Stimulated activated CD4-positive, alpha-beta T cell treated with anti-CD3 and anti-CD28 coated beads, Interleukin-12 subunit alpha, Interleukin-12 subunit beta, amount 100 ng/mL, for 24 hours (primary cell): ENCODE measurements around the gene GJB1.
"Not testable (repeated sequence)": the region's sequence is repeated elsewhere in the genome, so short reads cannot be mapped to it uniquely, and the experiment has no call there.

Experiments used
- DNase-seq, 2 experiments: peaks; one replicate each; pipeline ENCODE4 v3.0.0-alpha.2; 2020; ENCODE audit warnings: low read depth in 2 of 2

GJB1 gene

DNA sequence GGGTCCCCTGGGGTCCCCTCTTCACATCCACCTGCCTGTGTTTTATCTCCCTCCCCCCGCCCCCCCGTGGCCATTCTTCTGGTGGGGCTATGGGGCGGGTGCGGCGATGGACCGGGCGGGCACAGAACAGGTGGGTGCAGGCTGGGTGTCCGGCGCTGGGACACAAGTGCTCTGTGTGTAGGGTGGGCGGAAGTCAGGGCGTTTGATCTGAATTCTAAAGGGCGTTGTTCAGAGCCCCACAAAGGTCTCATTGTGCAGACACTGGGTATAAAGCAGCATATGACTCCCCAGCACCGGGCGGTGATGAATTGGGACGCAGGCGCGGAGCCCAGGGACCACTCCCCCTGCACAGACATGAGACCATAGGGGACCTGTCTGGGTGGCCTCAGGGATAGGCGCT is at the start of gene GJB1:
Gene GJB1, plus strand, starts transcription at position 296 of the 400 bp plus-strand sequence. CDS start 484 bp downstream, outside the sequence.
- no peak for DNase-seq

DNA sequence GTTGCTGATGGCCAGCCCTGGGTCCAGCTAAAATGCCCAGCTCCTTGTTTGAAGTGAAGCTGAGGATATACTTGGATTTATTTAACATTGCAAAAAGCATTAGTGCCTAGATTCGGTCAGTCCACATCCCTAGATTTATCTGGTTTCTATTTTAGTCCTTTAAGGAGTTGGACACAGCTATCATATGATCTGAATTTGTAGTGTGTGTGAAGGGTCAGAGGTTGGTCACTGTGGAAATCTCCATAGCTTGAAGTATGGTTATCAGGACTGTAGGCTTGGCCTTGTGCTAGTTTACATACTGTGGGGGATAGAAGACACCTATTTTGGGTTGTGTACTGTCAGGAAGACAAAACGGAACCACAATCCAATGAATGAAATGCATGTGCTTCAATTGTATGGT is 49.6 kb upstream of the GJB1 start:
- no peak for DNase-seq

DNA sequence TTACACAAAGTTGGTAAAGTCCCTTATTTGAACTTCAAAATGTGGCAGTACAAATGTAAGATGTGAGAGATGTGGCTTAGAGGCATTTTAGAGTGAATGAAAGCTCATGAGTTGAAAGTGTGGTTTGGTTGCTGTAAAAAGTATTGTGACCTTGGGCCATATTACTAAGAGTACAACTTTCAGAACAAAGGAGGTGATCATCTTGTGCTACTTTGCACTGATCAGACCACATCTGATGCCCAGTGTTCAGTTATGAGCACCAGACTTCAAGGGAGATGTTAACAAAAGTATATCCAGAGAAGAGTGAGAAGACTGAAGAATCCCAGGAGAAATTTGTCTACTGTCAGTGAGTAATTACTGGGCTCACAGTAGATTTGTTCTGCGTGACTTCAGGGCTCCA is 48.2 kb upstream of the GJB1 start:
- no peak for DNase-seq

DNA sequence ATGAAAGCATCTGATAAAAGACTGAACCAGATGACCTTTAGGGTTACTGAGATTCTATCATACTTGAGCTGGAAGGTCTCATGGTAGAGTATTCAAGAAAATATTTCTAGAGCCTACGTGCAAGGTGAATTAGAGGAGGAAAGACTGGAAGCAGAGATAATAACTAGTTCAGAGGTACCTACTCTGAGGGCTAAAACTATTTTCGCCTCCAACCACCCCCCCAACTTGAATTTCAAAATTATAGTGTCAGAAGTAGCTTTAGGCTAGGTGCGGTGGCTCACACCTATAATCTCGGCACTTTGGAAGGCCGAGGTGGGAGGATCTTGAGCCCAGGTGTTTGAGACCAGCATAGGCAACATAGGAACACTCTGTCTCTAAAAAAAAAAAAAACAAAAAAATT is 47.5 kb upstream of the GJB1 start:
- DNase-seq: no peak

DNA sequence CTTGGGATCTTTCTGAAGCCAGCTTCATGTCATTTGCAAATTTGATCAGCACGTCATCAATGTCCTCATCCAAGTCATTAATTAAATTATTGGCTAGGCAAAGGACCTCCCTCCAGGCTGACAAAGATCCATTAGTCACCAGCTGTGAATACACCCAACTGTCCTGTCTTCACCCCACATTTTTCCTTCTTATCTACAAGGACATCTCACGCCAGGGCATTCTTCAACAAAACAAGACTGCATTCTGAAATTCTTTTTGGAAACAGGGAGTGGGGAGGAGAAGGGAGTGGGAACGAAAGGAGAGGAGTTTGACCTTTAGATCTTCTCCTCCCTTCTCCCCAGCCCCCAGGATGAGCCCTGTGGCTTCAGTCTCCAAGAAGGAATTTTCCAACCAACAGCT is 45.7 kb upstream of the GJB1 start:
- no peak for DNase-seq

DNA sequence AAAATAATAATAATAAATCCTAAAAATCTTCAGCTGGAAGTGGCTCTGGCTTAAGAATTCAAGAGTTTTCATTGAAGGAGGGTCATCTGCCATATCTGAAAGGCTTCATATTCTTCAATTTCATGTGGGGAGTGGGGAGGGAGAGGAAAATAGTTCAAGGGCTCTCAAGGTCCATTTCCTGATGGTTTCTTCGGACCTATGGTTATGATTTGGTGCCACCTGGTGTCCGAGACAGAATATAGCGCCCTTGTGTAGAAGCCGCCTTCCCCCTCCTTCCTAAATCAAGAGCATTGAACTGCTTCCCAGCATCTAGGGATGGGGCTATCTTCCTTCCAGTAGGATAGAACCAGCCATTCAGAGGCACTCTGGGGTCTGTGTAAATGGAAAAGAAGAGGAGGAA is 44.1 kb upstream of the GJB1 start:
- DNase-seq: no peak

DNA sequence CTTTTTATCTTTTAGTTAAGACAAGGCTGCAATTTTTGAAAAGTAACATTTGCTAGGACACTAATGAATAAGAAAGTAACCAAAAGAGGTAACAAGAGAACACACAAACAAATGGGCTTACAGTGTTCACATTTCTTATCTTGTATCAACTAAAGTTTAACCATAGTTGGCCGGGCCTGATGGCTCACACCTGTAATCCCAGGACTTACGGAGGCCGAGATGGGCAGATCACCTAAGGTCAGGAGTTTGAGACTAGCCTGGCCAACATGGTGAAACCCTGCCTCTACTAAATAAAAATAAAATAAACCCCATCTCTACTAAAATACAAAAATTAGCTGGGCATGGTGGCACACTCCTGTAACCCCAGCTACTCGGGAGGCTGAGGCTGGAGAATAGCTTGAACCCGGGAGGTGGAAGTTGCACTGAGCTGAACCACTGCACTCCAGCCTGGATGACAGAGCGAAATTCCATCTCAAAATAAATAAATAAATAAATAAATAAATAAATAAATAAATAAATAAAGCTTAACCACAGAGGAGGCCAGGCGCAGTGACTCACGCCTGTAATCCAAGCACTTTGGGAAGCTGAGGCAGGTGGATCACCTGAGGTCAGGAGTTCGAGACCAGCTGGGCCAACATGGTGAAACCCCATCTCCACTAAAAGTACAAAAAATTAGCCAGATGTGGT is 42.3 kb upstream of the GJB1 start:
- DNase-seq: not testable (repeated sequence)

DNA sequence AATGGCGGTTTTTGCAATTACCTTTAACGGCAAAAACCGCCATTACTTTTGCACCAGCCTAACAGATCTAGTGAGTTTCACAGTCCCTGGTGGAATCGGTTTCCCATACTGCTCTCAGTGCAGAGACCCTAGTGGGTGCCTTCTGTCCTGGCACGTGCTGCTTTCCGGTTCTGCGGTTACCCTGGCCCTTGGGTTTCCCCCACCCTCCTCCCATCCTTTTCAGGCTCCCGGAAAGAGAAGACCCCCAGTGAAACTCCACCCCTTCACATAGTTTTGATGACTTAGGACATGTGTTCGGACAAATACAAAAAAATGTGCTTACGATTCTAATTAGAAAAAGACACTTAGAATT is 41.5 kb upstream of the GJB1 start:
- DNase-seq: peak; percentile 15 to 32

DNA sequence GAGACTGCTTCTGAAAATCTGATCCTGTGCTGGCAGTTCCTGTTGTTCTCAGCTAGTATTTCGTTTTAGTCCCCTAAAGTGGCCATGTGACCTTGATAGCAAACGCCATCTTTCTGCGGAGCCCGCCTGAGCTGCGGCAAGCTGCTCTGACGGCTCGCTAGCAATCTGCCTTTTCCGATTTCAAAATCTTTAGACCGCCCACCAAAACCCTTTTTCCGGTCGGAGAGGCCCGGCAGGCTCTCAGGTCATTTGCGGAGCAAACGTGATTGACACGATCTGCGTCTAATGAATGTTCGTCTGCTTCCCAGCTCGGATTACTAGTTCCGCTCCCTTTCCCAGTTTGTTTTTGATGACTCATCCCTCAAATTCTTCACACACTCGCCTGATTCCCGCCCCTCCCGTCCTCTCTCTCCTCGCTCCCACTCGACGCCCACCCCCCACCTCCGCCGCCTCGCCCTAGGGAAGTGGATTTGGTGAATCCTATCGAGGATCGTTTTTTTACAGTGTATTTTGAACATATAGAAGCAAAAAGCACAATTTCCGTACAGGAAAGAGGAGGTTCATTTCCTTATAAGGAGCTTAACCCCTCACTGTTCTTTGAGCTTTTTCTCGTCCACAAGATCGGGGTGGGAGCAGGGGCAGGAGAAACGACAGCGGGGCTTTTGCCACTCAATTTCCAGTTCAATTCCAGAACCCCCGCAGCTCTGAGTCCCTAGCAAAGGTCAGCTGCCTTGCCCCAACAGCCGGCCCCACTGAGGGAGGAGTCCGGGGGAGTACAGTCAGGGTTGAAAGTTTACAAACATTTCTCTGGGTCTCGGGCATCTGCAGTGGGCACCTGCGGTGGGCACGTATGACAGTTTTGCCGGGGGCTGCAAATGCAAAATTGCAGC is 40.9 kb upstream of the GJB1 start:
- DNase-seq: peak; percentile 60 to 68

DNA sequence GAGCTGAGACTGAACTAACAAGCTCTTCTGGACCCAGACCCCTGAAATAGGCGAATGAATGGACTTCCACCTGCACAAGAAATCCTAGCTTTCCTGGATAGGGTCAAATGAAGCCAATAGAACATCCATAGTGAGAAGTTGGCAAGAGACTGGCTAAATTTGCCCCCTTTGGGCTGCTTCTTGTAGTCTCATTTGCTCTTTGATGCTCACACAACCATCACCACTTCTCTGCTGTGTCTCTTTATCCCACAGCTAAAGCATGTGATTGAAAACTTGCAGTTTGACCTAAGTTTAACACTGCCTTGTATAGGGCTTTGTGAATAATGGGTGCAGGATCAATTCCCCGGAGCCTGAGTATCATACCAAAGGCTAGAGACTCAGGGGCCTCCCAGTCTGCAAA is 40.2 kb upstream of the GJB1 start:
- DNase-seq: no peak

DNA sequence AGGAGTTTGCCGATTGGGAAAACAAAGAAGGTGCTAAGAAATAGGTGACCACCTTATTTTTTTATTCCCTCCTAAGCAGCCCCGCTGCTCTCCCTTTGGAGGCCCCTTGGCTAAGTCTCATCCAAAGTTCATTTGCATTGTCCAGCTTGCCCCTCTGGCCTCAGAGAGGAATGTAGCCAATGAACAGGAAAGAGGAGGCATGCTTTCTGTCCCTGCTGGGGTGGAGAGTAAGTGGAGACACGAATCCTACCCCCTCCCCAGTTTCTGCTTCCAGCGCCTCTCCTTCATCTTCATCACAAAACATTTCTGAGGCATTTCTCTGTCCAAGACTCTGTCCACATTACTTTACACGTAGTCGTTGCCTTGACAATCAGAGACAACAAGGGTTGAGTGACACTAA is 39.7 kb upstream of the GJB1 start:
- no peak for DNase-seq

DNA sequence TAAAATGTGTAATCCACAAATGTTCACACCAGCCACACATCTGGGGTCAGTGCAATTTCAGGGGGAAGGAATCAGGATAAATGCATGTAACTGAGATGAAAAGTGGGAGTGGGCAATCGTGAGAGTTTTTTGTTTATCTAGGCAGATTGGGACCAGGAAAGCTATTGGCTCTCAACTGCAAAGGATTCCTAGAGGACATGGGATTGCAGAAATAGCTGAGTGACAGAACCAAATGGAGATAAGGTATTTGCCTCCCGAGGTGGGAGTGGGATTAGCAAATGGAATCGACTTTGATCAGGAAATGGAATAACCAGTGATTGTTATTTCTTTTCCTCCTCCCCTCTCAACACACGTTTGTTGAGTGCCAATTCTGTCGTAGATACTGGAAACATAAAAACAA is 38.9 kb upstream of the GJB1 start:
- no peak for DNase-seq

DNA sequence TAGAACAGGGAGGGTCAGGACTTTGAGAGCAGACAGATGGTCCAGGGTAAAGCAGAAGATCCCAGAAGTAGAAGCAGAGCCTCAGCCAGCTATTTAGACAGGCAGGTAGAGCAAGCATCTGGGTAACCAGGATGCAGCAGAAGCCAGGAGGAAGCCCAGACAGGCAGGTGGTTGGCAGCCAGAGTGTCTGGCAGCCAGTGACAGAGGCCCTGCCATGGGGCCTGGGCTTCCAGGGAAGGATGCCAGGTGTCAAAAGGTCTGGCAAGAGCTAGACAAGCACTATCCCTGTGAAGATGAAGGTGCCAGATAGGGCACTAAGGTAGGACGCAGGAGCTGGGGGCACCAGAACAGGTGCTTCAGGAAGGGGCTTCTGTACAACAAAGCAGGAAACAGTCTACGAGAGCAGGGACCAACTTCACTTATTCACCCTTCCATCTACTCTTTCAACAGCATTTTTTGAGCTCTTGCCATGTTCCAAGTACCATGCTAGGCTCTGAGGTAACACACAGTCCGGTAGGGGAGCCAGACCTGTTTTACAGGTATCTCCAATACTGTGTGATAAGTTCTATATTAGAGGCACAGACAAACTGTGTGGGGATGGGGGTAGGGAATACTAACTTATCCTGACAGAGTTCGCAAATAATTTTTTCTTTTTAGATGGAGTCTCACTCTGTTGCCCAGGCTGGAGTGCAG is 38.1 kb upstream of the GJB1 start:
- DNase-seq: no peak

DNA sequence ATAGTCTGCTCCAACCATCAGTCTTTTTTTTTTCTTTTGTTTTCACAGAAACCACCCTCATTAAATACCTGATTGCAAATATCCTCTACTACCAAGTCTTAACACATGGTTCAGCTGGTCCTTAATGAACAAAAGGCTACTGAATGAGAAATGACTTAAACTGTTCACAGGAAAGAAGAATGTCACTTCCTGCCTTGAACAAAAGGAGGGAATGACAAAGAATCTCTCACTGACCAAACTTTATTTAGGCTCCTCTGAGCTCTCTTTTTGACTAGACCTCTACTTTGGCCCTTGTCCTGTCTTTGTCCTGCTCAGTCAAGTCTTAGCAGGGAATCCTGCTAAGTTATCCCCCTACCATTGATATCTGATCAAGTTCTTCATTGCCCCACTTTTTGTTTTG is 31.8 kb upstream of the GJB1 start:
- DNase-seq: no peak

DNA sequence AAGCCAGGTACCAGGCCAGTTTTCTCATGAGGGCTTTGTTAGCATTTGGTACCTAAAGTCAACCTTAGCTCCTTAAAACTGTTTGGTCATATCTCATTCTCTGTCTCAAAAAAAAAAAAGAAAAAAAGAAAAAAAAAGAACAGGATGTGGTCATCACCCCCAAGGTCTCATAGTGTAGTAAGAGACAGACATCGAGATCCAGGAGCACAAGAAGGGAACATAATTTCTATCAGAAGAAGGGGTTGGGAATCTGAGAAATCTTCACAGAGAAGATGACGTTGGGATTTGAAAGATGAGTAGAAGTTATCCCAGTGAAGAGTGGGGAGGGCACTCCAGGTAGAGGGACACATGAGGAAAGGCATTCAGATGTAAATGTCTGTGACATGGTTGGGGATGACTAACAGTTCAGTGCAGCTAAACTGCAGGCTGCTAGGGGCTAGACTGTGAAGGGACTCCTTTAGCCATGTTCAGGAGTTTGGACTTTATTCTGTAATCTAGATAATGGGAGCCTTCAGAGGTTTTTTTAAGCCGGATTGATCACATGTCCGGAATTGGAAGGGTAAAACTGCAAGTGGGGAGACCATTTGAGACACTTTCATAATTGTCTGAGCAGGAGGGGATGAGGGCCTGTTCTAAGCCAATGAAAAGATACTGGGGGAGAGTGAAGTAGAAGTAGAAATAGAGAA is 26.9 kb upstream of the GJB1 start:
- DNase-seq: no peak

DNA sequence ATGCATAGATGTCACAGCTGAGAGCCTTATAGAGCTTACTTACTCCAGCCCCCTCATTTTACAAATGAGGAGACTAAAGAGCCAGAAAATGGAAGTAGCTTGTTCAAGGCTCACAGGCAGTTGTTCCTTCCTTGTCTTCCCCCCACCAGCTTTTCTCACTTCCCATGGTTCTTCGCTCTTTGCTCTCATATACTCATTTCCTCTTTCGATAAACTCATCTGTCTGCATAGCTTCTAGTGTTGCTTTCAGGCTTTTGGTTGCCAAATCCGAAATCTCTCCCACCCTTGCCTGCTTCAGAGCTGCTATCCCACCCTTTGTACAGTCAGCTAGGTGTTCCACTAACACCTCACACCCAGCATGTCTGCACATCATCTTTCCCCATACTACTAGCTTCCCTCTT is 25.0 kb upstream of the GJB1 start:
- no peak for DNase-seq

DNA sequence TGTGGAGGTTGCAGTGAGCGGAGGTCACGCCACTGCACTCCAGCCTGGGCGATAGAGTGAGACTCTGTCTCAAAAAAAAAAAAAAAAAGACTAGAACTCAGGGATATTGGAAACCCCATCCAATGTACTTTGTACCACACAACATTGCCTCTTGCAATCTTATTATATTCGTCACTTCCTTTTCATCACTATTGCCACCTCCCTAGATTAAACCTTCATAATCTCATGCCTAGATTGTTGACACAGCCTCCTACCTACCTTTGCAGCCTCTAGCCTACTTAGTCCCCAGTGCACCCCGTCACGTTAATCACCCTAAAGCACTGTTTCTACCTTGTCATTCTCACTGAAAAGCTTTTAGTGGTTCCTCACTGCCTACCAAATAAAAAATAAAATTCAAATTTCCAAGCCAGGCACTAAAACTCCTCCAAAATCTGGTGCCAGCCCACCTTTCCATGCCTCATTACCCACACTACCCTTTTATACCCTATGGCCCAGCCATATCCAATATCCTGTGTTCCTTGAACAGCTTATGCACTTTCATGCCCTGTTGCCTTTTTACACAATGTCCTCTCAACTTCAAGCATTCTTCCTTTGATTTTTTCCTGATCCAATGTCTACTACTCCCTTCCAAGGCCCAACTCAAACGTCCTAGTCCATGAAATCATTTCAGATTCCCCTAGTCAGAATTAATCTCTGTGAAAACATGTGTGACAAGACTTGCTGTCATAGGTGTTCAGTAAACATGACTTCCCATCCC is 23.6 kb upstream of the GJB1 start:
- no peak for DNase-seq

DNA sequence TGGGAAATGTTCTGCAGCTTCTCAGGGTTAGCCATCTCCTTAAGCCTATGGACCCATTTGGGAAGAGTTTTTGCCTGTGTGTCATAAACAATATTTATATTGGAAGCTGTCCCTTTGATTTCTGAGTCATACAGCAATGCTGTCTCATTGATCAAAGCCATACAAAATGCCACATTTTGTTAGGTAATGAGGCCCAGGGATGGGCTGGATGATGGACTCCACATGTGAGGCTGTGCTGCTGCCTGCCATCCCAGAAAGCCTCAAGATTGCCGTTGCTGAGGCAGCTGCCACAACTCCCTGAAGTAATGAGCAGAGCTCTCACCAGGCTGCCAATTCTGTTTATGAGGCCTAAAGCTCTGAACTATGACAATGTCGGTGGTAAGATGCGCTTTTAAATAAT is 12.2 kb upstream of the GJB1 start:
- no peak for DNase-seq

DNA sequence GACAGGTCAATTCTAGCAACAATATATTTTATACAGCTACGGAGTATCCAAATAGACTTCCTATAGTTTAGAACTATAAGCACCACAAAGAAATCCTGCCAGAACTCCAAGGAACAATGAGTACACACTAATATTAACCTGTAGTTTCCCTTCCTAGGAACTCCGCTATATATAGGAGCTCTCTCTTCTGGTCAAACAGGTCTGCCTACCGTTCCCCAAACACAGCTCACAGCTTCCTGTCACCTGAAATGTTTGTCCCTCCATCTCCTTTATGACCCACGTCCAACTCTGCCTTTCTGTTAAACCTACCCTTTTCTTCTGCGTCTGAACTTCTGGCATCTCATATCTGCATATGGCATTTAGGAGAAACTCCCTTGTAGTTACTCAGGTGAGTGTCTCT is 10.5 kb upstream of the GJB1 start:
- no peak for DNase-seq

DNA sequence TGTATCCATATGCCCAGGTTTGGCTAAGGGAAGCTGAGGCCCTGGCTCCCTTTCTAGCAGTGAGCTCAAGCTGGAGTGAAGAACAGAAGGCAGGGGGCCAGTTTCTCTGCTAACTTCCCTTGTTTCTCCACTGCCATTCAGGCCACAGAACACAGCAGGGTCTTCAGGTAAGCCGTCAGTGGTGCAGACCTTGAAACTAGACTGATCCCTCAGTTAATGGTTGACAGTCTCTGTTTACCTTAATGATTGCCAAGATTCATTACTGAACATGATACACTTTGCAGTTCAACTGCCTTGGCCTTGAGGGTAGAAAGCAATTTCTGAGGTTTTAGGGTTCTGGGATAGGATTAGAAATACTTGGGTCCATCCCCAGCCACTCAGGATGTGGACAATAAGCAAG is 8.9 kb upstream of the GJB1 start:
- no peak for DNase-seq

DNA sequence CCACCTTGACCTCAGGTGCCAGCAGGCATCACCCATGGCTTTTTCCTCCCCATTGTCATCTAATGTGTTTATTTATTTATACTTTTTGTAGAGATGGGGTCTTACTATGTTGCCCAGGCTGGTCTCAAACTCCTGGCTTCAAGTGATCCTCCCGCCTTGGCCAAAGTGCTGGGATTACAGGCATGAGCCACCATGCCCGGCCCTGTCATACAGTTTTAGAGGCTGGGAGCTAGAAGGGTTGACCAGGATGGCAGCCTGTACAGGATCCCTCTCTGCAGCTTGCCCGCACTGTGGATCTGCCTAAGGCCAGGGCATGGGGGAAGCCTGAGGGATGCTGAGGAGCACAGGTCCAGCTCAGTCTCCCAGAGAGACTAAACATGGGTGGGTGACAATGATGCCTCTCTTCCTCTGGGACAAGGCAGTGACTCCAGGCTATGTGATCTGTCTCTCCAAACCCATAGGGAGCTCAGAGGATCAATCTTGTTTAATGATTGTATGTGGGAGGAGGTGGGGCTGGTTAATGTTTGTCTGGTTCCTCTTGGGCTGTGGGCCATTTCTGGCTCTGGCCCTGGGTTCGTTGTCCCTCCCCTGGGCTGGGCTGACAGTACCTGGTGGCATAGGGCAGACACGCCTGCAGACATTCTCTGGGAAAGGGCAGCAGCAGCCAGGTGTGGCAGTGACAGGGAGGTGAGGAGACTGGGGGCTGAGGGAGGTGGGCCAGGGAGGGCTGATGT is 8.3 kb upstream of the GJB1 start:
- DNase-seq: no peak
